H9 (cell line): ENCODE results near the gene GPR107. TPM values are rescaled to one million over a fixed set of nuclear protein-coding genes. Genes with fewer than 3 reads are reported as not detected.

ENCODE experiments used
- DNase-seq: peaks from one replicate; pipeline ENCODE4 v3.0.0-alpha.2; 2017
- H2AFZ ChIP-seq: one replicate; pipeline ENCODE4 v1.6.1; 2013; ENCODE audit warnings: mild to moderate bottlenecking, low read length, control low read depth, moderate library complexity
- H2AK5ac ChIP-seq: 2 replicates; pipeline ENCODE4 v1.6.1; 2013; ENCODE audit warnings: low read length, control low read depth, mixed read lengths; ENCODE audit not compliant: insufficient read length
- H2BK120ac ChIP-seq: one replicate; pipeline ENCODE4 v1.6.1; 2013; ENCODE audit warnings: low read depth, mild to moderate bottlenecking, low read length, control low read depth, inconsistent platforms; ENCODE audit not compliant: poor library complexity, severe bottlenecking
- H2BK12ac ChIP-seq: 2 replicates; pipeline ENCODE4 v1.6.1; 2013; ENCODE audit warnings: low read length, control low read depth, mixed read lengths, low read depth; ENCODE audit not compliant: insufficient read length
- H2BK15ac ChIP-seq: 2 replicates; pipeline ENCODE4 v1.6.1; 2013; ENCODE audit warnings: low read depth, low read length, control low read depth
- H2BK20ac ChIP-seq: one replicate; pipeline ENCODE4 v1.6.1; 2013; ENCODE audit warnings: low read depth, mild to moderate bottlenecking, low read length, control low read depth, inconsistent platforms; ENCODE audit not compliant: poor library complexity, severe bottlenecking
- H2BK5ac ChIP-seq: 2 replicates; pipeline ENCODE4 v1.6.1; 2013; ENCODE audit warnings: low read length, control low read depth, mixed read lengths; ENCODE audit not compliant: insufficient read length
- H3K14ac ChIP-seq: 2 replicates; pipeline ENCODE4 v1.6.1; 2013; ENCODE audit warnings: low read length, control low read depth; ENCODE audit not compliant: insufficient read depth
- H3K18ac ChIP-seq: 2 replicates; pipeline ENCODE4 v1.6.1; 2013; ENCODE audit warnings: low read depth, mild to moderate bottlenecking, mixed read lengths, low read length, control low read depth; ENCODE audit not compliant: insufficient read length
- H3K23ac ChIP-seq: 2 replicates; pipeline ENCODE4 v1.6.1; 2013; ENCODE audit warnings: low read length, control low read depth, mixed read lengths, low read depth; ENCODE audit not compliant: insufficient read length
- H3K23me2 ChIP-seq: 2 replicates; pipeline ENCODE4 v1.6.1; 2013; ENCODE audit warnings: low read depth, mild to moderate bottlenecking, mixed read lengths, low read length, control low read depth; ENCODE audit not compliant: insufficient read length, poor library complexity, severe bottlenecking
- H3K27ac ChIP-seq: 2 replicates; pipeline ENCODE4 v1.5.1; 2013; ENCODE audit warnings: low read length, control low read depth, mixed read lengths, low read depth; ENCODE audit not compliant: insufficient read length
- H3K27me3 ChIP-seq: 2 replicates; pipeline ENCODE4 v1.6.1; 2013; ENCODE audit warnings: low read length, control low read depth, inconsistent platforms; ENCODE audit not compliant: insufficient read depth
- H3K4ac ChIP-seq: 2 replicates; pipeline ENCODE4 v1.6.1; 2013; ENCODE audit warnings: low read depth, mild to moderate bottlenecking, control low read depth, inconsistent platforms, low read length, moderate library complexity
- H3K4me1 ChIP-seq: 2 replicates; pipeline ENCODE4 v1.6.1; 2013; ENCODE audit warnings: low read length, control low read depth, inconsistent platforms; ENCODE audit not compliant: insufficient read depth
- H3K4me2 ChIP-seq: 2 replicates; pipeline ENCODE4 v1.6.1; 2013; ENCODE audit warnings: low read length, control low read depth, mixed read lengths; ENCODE audit not compliant: insufficient read length, insufficient read depth
- H3K56ac ChIP-seq: 2 replicates; pipeline ENCODE4 v1.6.1; 2013; ENCODE audit warnings: low read depth, mild to moderate bottlenecking, mixed read lengths, low read length, control low read depth; ENCODE audit not compliant: insufficient read length
- H3K79me1 ChIP-seq: 2 replicates; pipeline ENCODE4 v1.6.1; 2013; ENCODE audit warnings: low read depth, mild to moderate bottlenecking, moderate library complexity, low read length, control low read depth, inconsistent platforms; ENCODE audit not compliant: insufficient read depth, poor library complexity, severe bottlenecking
- H3K79me2 ChIP-seq: 2 replicates; pipeline ENCODE4 v1.6.1; 2013; ENCODE audit warnings: low read length, control low read depth, inconsistent platforms; ENCODE audit not compliant: insufficient read depth
- H3K9ac ChIP-seq: 2 replicates; pipeline ENCODE4 v1.6.1; 2013; ENCODE audit warnings: low read length, control low read depth, mixed read lengths; ENCODE audit not compliant: insufficient read length; ENCODE audit errors: extremely low read depth
- H3K9me3 ChIP-seq: one replicate; pipeline ENCODE4 v1.6.1; 2013; ENCODE audit warnings: low read depth, low read length, inconsistent platforms; ENCODE audit not compliant: control insufficient read depth
- H3T11ph ChIP-seq: one replicate; pipeline ENCODE4 v1.6.1; 2013; ENCODE audit warnings: mild to moderate bottlenecking, low read length, control low read depth, inconsistent platforms
- H4K20me1 ChIP-seq: one replicate; pipeline ENCODE4 v1.6.1; 2013; ENCODE audit not compliant: control insufficient read depth, insufficient read length, insufficient read depth
- H4K5ac ChIP-seq: 2 replicates; pipeline ENCODE4 v1.6.1; 2013; ENCODE audit warnings: low read depth, mild to moderate bottlenecking, mixed read lengths, low read length, control low read depth; ENCODE audit not compliant: insufficient read length
- H4K8ac ChIP-seq: replicated peaks from 2 replicates; pipeline ENCODE4 v1.6.1; 2013; ENCODE audit warnings: low read length, control low read depth, mixed read lengths, low read depth; ENCODE audit not compliant: insufficient read length
- H4K91ac ChIP-seq: 2 replicates; pipeline ENCODE4 v1.6.1; 2013; ENCODE audit warnings: low read depth, mild to moderate bottlenecking, moderate library complexity, mixed read lengths, low read length, control low read depth; ENCODE audit not compliant: insufficient read length
- H3K27ac Mint-ChIP-seq, 3 experiments: 2 replicates in 2 of 3; 3 replicates in 1 of 3; pipeline ENCODE4 v1.8.0; 2020 to 2021; ENCODE audit warnings: mixed read lengths in 3 of 3, mild to moderate bottlenecking in 1 of 3, moderate library complexity in 1 of 3
- H3K27me3 Mint-ChIP-seq: 2 replicates; pipeline ENCODE4 v1.8.0; 2021; ENCODE audit warnings: low read depth, mild to moderate bottlenecking, moderate library complexity, mixed read lengths
- H3K36me3 Mint-ChIP-seq, 3 experiments: 2 replicates in 2 of 3; 3 replicates in 1 of 3; pipeline ENCODE4 v1.8.0; 2020 to 2021; ENCODE audit warnings: low read depth in 3 of 3, mixed read lengths in 3 of 3; ENCODE audit not compliant: insufficient read depth in 1 of 3
- H3K4me1 Mint-ChIP-seq, 2 experiments: 2 replicates each; pipeline ENCODE4 v1.8.0; 2020; ENCODE audit warnings: mixed read lengths in 2 of 2
- H3K4me3 Mint-ChIP-seq, 2 experiments: 2 replicates in 1 of 2; 3 replicates in 1 of 2; pipeline ENCODE4 v1.8.0; 2020 to 2021; ENCODE audit warnings: mild to moderate bottlenecking in 2 of 2, mixed read lengths in 2 of 2, moderate library complexity in 1 of 2
- H3K9me3 Mint-ChIP-seq, 2 experiments: 2 replicates in 1 of 2; 3 replicates in 1 of 2; pipeline ENCODE4 v1.8.0; 2020; ENCODE audit warnings: mild to moderate bottlenecking in 2 of 2, mixed read lengths in 2 of 2, moderate library complexity in 1 of 2
- WGBS: extraction: QIAGEN DNeasy Blood & Tissue Kit; methylation state at CpG from one replicate; pipeline ENCODE4 v1.1.7; 2013; ENCODE audit warnings: missing lambda C conversion rate, low lambda C conversion rate, mixed read lengths; ENCODE audit not compliant: insufficient read length; ENCODE audit errors: extremely low coverage; 5-methylcytosine and 5-hydroxymethylcytosine counted together
- total RNA-seq: library from RNA; stranded (reverse); gene quantifications from 2 replicates; pipeline ENCODE4 v1.2.1, GENCODE V29; 2021
- TF ChIP-seq, protein P1 (sequence below): fragments of 200-600 bp; sonication (generic); conservative IDR thresholded peaks from 3 replicates; pipeline ENCODE4 v1.8.0; 2021; ENCODE audit warnings: antibody characterized with exemption, mild to moderate bottlenecking

Gene GPR107
- total RNA-seq, 1 experiment from 2014 or later = 38.0 TPM

DNA sequence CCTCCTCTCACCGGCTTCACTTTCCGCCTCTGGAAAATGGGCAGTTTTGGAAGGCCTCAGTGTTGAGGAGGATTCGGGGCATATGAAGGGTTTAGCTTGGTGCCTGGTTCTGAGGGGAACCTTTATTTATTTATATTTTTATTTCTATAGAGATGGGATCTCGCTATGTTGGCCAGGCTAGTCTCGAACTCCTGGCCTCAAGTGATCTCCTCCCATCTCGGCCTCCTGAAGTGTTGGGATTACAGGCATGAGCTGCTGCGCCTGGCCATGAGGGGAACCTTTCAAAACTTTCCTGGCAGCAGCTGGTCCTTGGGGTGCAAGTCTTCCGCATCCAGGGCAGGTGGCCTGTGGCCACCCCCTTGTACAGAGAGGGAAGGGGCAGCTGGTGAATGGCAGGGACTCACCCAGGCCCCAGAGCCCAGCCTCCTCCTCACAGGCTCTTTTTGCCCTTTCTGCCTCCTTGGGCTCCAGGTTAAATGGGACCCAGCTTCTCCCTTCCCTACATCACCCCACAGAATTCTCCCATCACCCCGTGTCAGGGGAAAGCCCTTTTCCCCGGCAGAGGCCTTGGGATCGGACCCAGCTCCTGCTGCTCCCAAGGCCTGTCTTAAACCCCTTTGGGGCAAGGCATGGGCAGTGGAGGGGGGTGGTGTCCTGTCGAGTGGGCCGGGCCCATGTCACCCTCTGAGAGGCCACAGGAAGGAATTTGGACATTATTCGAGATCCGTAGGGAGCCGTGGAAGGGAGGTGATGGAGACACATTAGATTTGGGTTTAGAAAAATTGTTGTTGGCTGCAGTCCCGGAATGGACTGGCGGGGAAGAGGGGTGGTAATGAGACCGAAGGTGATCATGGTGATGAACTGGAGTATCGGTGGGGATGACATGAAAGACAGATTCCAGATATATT, 124.4 kb downstream of the GPR107 start:
- Mint-ChIP-seq H3K4me1 (peaks cover 11 to 33% of the 10 kb centered on the region in 2 experiments), H3K27ac (peak overlapping the region in 1 of 3 experiments; percentile 65; a peak in 1 of 7 replicates), H3K36me3 (no peaks in the 10 kb centered on the region; a peak in 1 of 7 replicates), H3K27me3 (no peaks in the 10 kb centered on the region; the same call in 1 of the 2 replicates), H3K4me3 (no peak overlapping the region), H3K9me3 (no peaks in the 10 kb centered on the region)
- TF ChIP-seq, protein P1, sequence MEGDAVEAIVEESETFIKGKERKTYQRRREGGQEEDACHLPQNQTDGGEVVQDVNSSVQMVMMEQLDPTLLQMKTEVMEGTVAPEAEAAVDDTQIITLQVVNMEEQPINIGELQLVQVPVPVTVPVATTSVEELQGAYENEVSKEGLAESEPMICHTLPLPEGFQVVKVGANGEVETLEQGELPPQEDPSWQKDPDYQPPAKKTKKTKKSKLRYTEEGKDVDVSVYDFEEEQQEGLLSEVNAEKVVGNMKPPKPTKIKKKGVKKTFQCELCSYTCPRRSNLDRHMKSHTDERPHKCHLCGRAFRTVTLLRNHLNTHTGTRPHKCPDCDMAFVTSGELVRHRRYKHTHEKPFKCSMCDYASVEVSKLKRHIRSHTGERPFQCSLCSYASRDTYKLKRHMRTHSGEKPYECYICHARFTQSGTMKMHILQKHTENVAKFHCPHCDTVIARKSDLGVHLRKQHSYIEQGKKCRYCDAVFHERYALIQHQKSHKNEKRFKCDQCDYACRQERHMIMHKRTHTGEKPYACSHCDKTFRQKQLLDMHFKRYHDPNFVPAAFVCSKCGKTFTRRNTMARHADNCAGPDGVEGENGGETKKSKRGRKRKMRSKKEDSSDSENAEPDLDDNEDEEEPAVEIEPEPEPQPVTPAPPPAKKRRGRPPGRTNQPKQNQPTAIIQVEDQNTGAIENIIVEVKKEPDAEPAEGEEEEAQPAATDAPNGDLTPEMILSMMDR = no peak
- no CpG with 5 or more reads among the region's 20 CpGs for WGBS
- no peak for DNase-seq
- Histone ChIP-seq H2BK15ac (no peak overlapping the region), H2BK12ac (no peak overlapping the region), H3K14ac (no peak overlapping the region), H3K18ac (no peak overlapping the region), H3K4ac (no peak overlapping the region), H3K23me2 (peaks cover 3% of the 10 kb centered on the region), H2AFZ (no peak overlapping the region), H4K20me1 (no peaks in the 10 kb centered on the region), H2BK120ac (no peak overlapping the region), H3K4me1 (no peaks in the 10 kb centered on the region), H3T11ph (no peak overlapping the region), H3K79me1 (no peaks in the 10 kb centered on the region), H3K9ac (no peak overlapping the region), H3K9me3 (no peaks in the 10 kb centered on the region), H3K56ac (no peak overlapping the region), H4K91ac (no peak overlapping the region), H3K23ac (no peak overlapping the region), H4K5ac (no peak overlapping the region), H2AK5ac (no peak overlapping the region), H3K79me2 (peaks cover 2% of the 10 kb centered on the region; the same call in 1 of the 2 replicates), H3K27me3 (no peaks in the 10 kb centered on the region), H2BK5ac (no peak overlapping the region), H2BK20ac (no peak overlapping the region), H3K27ac (no peak overlapping the region), H4K8ac (no peak overlapping the region), H3K4me2 (no peak overlapping the region)
